ENCODE data around the gene LTBP3. TPM values are rescaled to one million over a fixed set of nuclear protein-coding genes. Genes with fewer than 3 reads are reported as not detected.

The LTBP3 gene
- total and polyA plus RNA-seq, 2 of the 13 experiments (the other 11 are each of a cell fraction or from before 2014, with no cell fraction given): 12.2 to 68.1 TPM

GRCh38 chr11:65588199-65589054 lies 30.3 kb upstream of the LTBP3 start (continued):
- TF ChIP-seq, protein P1, sequence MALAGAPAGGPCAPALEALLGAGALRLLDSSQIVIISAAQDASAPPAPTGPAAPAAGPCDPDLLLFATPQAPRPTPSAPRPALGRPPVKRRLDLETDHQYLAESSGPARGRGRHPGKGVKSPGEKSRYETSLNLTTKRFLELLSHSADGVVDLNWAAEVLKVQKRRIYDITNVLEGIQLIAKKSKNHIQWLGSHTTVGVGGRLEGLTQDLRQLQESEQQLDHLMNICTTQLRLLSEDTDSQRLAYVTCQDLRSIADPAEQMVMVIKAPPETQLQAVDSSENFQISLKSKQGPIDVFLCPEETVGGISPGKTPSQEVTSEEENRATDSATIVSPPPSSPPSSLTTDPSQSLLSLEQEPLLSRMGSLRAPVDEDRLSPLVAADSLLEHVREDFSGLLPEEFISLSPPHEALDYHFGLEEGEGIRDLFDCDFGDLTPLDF (CRISPR knock-in tag; IDR thresholded peaks at IDR 0.05): no peak
- TF ChIP-seq IRX3 (CRISPR knock-in tag; IDR thresholded peaks at IDR 0.05; ENCODE audit: borderline replicate concordance, low read depth) (no peak), SP2 (CRISPR knock-in tag; IDR thresholded peaks at IDR 0.05) (no peak), LBX2 (CRISPR knock-in tag; IDR thresholded peaks at IDR 0.05; ENCODE audit: borderline replicate concordance) (no peak), ZNF12 (CRISPR knock-in tag; IDR thresholded peaks at IDR 0.05) (no peak), MAZ (IDR thresholded peaks at IDR 0.05; ENCODE audit: borderline replicate concordance, low read depth, low read length) (no peak), MAZ (CRISPR knock-in tag; IDR thresholded peaks at IDR 0.05; ENCODE audit: low read depth) (0 out of 2 replicates have a peak, but pooled peaks have one; percentile 15), YEATS2 (CRISPR knock-in tag; IDR thresholded peaks at IDR 0.05; ENCODE audit: borderline replicate concordance) (no peak), PITX1 (CRISPR knock-in tag; IDR thresholded peaks at IDR 0.05) (no peak), GFI1 (CRISPR knock-in tag; IDR thresholded peaks at IDR 0.05; ENCODE audit: borderline replicate concordance) (no peak), DR1 (CRISPR knock-in tag; IDR thresholded peaks at IDR 0.05) (no peak), ZNF530 (CRISPR knock-in tag; IDR thresholded peaks at IDR 0.05; ENCODE audit: low read depth) (no peak), ZSCAN21 (CRISPR knock-in tag; IDR thresholded peaks at IDR 0.05; ENCODE audit: borderline replicate concordance) (0 out of 2 replicates have a peak, but pooled peaks have one; percentile 26), STAG1 (CRISPR knock-in tag; IDR thresholded peaks at IDR 0.05) (peak; percentile 78), GMEB1 (CRISPR knock-in tag; IDR thresholded peaks at IDR 0.05; ENCODE audit: borderline replicate concordance) (no peak), ZNF737 (CRISPR knock-in tag; IDR thresholded peaks at IDR 0.05; ENCODE audit: borderline replicate concordance) (no peak)
- TF ChIP-seq, protein P2, sequence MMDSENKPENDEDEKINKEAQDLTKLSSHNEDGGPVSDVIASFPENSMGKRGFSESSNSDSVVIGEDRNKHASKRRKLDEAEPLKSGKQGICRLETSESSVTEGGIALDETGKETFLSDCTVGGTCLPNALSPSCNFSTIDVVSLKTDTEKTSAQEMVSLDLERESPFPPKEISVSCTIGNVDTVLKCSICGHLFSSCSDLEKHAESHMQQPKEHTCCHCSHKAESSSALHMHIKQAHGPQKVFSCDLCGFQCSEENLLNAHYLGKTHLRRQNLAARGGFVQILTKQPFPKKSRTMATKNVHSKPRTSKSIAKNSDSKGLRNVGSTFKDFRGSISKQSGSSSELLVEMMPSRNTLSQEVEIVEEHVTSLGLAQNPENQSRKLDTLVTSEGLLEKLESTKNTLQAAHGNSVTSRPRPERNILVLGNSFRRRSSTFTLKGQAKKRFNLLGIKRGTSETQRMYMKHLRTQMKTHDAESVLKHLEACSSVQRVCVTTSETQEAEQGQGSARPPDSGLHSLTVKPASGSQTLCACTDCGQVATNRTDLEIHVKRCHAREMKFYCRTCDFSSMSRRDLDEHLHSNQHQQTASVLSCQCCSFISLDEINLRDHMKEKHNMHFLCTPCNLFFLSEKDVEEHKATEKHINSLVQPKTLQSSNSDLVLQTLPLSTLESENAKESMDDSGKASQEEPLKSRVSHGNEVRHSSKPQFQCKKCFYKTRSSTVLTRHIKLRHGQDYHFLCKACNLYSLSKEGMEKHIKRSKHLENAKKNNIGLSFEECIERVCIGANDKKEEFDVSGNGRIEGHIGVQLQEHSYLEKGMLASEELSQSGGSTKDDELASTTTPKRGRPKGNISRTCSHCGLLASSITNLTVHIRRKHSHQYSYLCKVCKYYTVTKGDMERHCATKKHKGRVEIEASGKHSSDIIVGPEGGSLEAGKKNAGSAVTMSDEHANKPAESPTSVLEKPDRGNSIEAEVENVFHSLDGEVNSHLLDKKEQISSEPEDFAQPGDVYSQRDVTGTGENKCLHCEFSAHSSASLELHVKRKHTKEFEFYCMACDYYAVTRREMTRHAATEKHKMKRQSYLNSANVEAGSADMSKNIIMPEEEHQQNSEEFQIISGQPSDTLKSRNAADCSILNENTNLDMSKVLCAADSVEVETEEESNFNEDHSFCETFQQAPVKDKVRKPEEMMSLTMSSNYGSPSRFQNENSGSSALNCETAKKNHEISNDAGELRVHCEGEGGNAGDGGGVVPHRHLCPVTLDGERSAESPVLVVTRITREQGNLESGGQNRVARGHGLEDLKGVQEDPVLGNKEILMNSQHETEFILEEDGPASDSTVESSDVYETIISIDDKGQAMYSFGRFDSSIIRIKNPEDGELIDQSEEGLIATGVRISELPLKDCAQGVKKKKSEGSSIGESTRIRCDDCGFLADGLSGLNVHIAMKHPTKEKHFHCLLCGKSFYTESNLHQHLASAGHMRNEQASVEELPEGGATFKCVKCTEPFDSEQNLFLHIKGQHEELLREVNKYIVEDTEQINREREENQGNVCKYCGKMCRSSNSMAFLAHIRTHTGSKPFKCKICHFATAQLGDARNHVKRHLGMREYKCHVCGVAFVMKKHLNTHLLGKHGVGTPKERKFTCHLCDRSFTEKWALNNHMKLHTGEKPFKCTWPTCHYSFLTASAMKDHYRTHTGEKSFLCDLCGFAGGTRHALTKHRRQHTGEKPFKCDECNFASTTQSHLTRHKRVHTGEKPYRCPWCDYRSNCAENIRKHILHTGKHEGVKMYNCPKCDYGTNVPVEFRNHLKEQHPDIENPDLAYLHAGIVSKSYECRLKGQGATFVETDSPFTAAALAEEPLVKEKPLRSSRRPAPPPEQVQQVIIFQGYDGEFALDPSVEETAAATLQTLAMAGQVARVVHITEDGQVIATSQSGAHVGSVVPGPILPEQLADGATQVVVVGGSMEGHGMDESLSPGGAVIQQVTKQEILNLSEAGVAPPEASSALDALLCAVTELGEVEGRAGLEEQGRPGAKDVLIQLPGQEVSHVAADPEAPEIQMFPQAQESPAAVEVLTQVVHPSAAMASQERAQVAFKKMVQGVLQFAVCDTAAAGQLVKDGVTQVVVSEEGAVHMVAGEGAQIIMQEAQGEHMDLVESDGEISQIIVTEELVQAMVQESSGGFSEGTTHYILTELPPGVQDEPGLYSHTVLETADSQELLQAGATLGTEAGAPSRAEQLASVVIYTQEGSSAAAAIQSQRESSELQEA (CRISPR knock-in tag; IDR thresholded peaks at IDR 0.05; ENCODE audit: not compliant biosample characterization): no peak
